Activated CD8-positive, alpha-beta memory T cell treated with anti-CD3 and anti-CD28 coated beads, Interleukin-2, amount 50 U/mL, for 1 hour (primary cell): ENCODE measurements around the gene OCRL.

Source experiments
- DNase-seq: peaks from one replicate; pipeline ENCODE4 v3.0.0-alpha.2; 2020; ENCODE audit errors: extremely low read depth

OCRL gene

GRCh38 chrX:129585691-129586090, 45.6 kb downstream of the OCRL start:
- no peak for DNase-seq

GRCh38 chrX:129586446-129586845, 46.4 kb downstream of the OCRL start:
- DNase-seq, result no peak

- no peak for DNase-seq
Observed at GRCh38 chrX:129590596-129590995, 50.5 kb downstream of the OCRL start.

- DNase-seq, result no peak
Observed at GRCh38 chrX:129593137-129593536, 53.1 kb downstream of the OCRL start.

- no peak for DNase-seq
Observed at GRCh38 chrX:129594781-129595180, 54.7 kb downstream of the OCRL start.

GRCh38 chrX:129596077-129596476, 56.0 kb downstream of the OCRL start:
- no peak for DNase-seq

GRCh38 chrX:129597905-129598304, 57.8 kb downstream of the OCRL start:
- no peak for DNase-seq

GRCh38 chrX:129599499-129599898, 59.4 kb downstream of the OCRL start:
- DNase-seq, result no peak

GRCh38 chrX:129599996-129600395, 59.9 kb downstream of the OCRL start:
- DNase-seq, result no peak

GRCh38 chrX:129600981-129601424, 60.9 kb downstream of the OCRL start:
- DNase-seq, result no peak

- DNase-seq, result no peak
Observed at GRCh38 chrX:129606918-129607317, 66.9 kb downstream of the OCRL start.

GRCh38 chrX:129608496-129608895, 68.4 kb downstream of the OCRL start:
- no peak for DNase-seq

- DNase-seq, result no peak
Observed at GRCh38 chrX:129609395-129609794, 69.3 kb downstream of the OCRL start.

GRCh38 chrX:129612396-129612795, 72.3 kb downstream of the OCRL start:
- DNase-seq, result no peak

GRCh38 chrX:129613596-129613995, 73.5 kb downstream of the OCRL start:
- DNase-seq, result no peak

- no peak for DNase-seq
Observed at GRCh38 chrX:129614481-129615255, 74.6 kb downstream of the OCRL start.

- no peak for DNase-seq
Observed at GRCh38 chrX:129617420-129617819, 77.4 kb downstream of the OCRL start.

- no peak for DNase-seq
Observed at GRCh38 chrX:129618997-129619396, 78.9 kb downstream of the OCRL start.

- no peak for DNase-seq
Observed at GRCh38 chrX:129622757-129623301, 82.8 kb downstream of the OCRL start.

- no peak for DNase-seq
Observed at GRCh38 chrX:129626026-129626425, 86.0 kb downstream of the OCRL start.

- no peak for DNase-seq
Observed at GRCh38 chrX:129629837-129630236, 89.8 kb downstream of the OCRL start.

GRCh38 chrX:129631849-129632248, 91.8 kb downstream of the OCRL start:
- DNase-seq, result no peak

GRCh38 chrX:129632443-129632842, 92.4 kb downstream of the OCRL start:
- no peak for DNase-seq

- DNase-seq, result no peak
Observed at GRCh38 chrX:129634541-129634940, 94.5 kb downstream of the OCRL start.
